HepG2 (cell line): Measurements from ENCODE around the gene SCAF8. TPM values are rescaled to one million over a fixed set of nuclear protein-coding genes. Genes with fewer than 3 reads are reported as not detected.
A peak's percentile ranks its signal among the peaks of the same experiment; 100 is the strongest.

Source experiments
- ATAC-seq: fragments of 200-7000 bp; cut with Tn5 transposase; 3 replicates; pipeline ENCODE4 v1.9.1; 2020; ENCODE audit warnings: mild to moderate bottlenecking, moderate library complexity
- BruUV-seq: library from RNA; stranded (reverse); fragments of 400-500 nt; replicated peaks from 2 replicates; lab custom pipeline; 2021; lab: Mats Ljungman, UMichigan
- CTCF ChIA-PET: fragments of 300-600 bp; formaldehyde crosslinking; extraction: SDS; loops from one replicate; lab custom pipeline; 2021; ENCODE audit warnings: low total read pairs, inconsistent platforms, low intra/inter-chr PET ratio; lab: Yijun Ruan, JAX
- POLR2A ChIA-PET: fragments of 350-600 bp; sonication (Branson Sonifier 250); formaldehyde crosslinking; loops from one replicate; lab custom pipeline; 2020; ENCODE audit warnings: antibody characterized with exemption, inconsistent platforms; lab: Yijun Ruan, JAX
- DNase-seq: peaks from one replicate; pipeline ENCODE4 v3.0.0-alpha.2; 2015; ENCODE audit warnings: low spot score
- FAIRE-seq: peaks from 3 replicates; lab custom pipeline; 2011; peaks lifted over from hg19 to GRCh38; lab: Jason Lieb, UNC
- H2AFZ ChIP-seq: one replicate; pipeline ENCODE4 v1.6.1; 2011; ENCODE audit warnings: low read length, inconsistent platforms
- H3K27ac ChIP-seq: fragments of 300-600 bp; 3 replicates; pipeline ENCODE4 v1.8.0; 2011; ENCODE audit warnings: mixed run types, mild to moderate bottlenecking, mixed read lengths, low read length, inconsistent platforms; ENCODE audit not compliant: insufficient read depth; ENCODE audit errors: extremely low read length
- H3K27me3 ChIP-seq, 2 experiments: fragments of 200-600 bp in 1 of 2; 2 replicates in 1 of 2; 3 replicates in 1 of 2; pipeline versions ENCODE4 v1.6.0 to v1.8.0; 2011; ENCODE audit warnings: low read length in 2 of 2, mild to moderate bottlenecking in 2 of 2, moderate library complexity in 2 of 2, inconsistent platforms in 1 of 2; ENCODE audit not compliant: insufficient read depth in 2 of 2, control insufficient read depth in 1 of 2
- H3K36me3 ChIP-seq, 2 experiments: fragments of 200-600 bp in 1 of 2; replicated peaks in 1 of 2; 2 replicates in 1 of 2; 3 replicates in 1 of 2; pipeline versions ENCODE4 v1.5.1 to v1.8.0; 2011; ENCODE audit warnings: low read length in 2 of 2, inconsistent platforms in 1 of 2; ENCODE audit not compliant: insufficient read depth in 2 of 2, control insufficient read depth in 1 of 2
- H3K4me1 ChIP-seq: 2 replicates; pipeline ENCODE4 v1.5.1; 2012; ENCODE audit warnings: low read length, inconsistent platforms; ENCODE audit not compliant: insufficient read depth
- H3K4me2 ChIP-seq: 2 replicates; pipeline ENCODE4 v1.6.0; 2011; ENCODE audit warnings: low read depth, low read length, inconsistent platforms
- H3K4me3 ChIP-seq, 3 experiments: fragments of 200-600 bp in 1 of 3; sonication (generic), shearing (Covaris generic) in 1 of 3; replicated peaks in 1 of 3; 2 replicates each; pipeline ENCODE4 v1.5.1; 2011 to 2016; ENCODE audit warnings: low read length in 3 of 3, inconsistent platforms in 2 of 3, low read depth in 2 of 3, mild to moderate bottlenecking in 2 of 3, control low read depth in 1 of 3, mixed read lengths in 1 of 3; ENCODE audit not compliant: insufficient read depth in 1 of 3
- H3K79me2 ChIP-seq: one replicate; pipeline ENCODE4 v1.6.1; 2011; ENCODE audit warnings: low read length, inconsistent platforms; ENCODE audit not compliant: insufficient read depth
- H3K9ac ChIP-seq: 2 replicates; pipeline ENCODE4 v1.6.0; 2011; ENCODE audit warnings: mild to moderate bottlenecking, low read depth, low read length, inconsistent platforms; ENCODE audit not compliant: insufficient read depth
- H3K9me3 ChIP-seq: 2 replicates; pipeline ENCODE4 v1.5.1; 2012; ENCODE audit warnings: mild to moderate bottlenecking, low read length
- H4K20me1 ChIP-seq: 2 replicates; pipeline ENCODE4 v1.6.0; 2011; ENCODE audit warnings: inconsistent platforms, mild to moderate bottlenecking, low read length, moderate library complexity; ENCODE audit not compliant: insufficient read depth
- ARID5B ChIP-seq: IDR thresholded peaks from 2 replicates; pipeline ENCODE4 v1.4.0; 2020; ENCODE audit warnings: mild to moderate bottlenecking, missing genetic modification reagents
- BCLAF1 ChIP-seq: fragments of 450-650 bp; IDR thresholded peaks from 2 replicates; pipeline ENCODE4 v1.6.1; 2017; ENCODE audit warnings: mild to moderate bottlenecking
- FOXA1 ChIP-seq, 2 experiments: fragments of 450-650 bp in 1 of 2; sonication (generic) in 1 of 2; formaldehyde crosslinking in 1 of 2; IDR thresholded peaks; 2 replicates each; pipeline versions ENCODE4 v1.4.0 to v1.6.1; 2016 to 2020; ENCODE audit warnings: missing genetic modification reagents in 1 of 2
- FOXA3 ChIP-seq: IDR thresholded peaks from 2 replicates; pipeline ENCODE4 v1.6.1; 2016; ENCODE audit warnings: missing genetic modification reagents, missing compliant biosample characterization
- FOXP1 ChIP-seq, 2 experiments: fragments of 450-650 bp in 1 of 2; IDR thresholded peaks; 2 replicates each; pipeline ENCODE4 v1.6.1; 2017 to 2018; ENCODE audit warnings: antibody characterized with exemption in 1 of 2
- RBM39 ChIP-seq: fragments of 200-400 bp; formaldehyde crosslinking; IDR thresholded peaks from one replicate; pipeline ENCODE4 v1.6.1; 2018; ENCODE audit warnings: antibody characterized with exemption, mild to moderate bottlenecking, low read depth, low read length; ENCODE audit not compliant: poor library complexity, severe bottlenecking
- SAP130 ChIP-seq: IDR thresholded peaks from 2 replicates; pipeline ENCODE4 v1.6.1; 2016; ENCODE audit warnings: low read depth
- SIX4 ChIP-seq: sonication (generic); formaldehyde crosslinking; IDR thresholded peaks from 2 replicates; pipeline ENCODE4 v1.4.0; 2020; ENCODE audit warnings: missing genetic modification reagents
- SOX5 ChIP-seq: IDR thresholded peaks from 2 replicates; pipeline ENCODE4 v1.6.1; 2016; ENCODE audit warnings: borderline replicate concordance
- ZBTB37 ChIP-seq: sonication (generic); formaldehyde crosslinking; IDR thresholded peaks from 2 replicates; pipeline ENCODE4 v1.4.0; 2020; ENCODE audit warnings: mild to moderate bottlenecking, missing genetic modification reagents
- ZNF138 ChIP-seq: sonication (generic); formaldehyde crosslinking; IDR thresholded peaks from 2 replicates; pipeline ENCODE4 v1.5.0; 2020; ENCODE audit warnings: mild to moderate bottlenecking, low read depth, missing genetic modification reagents
- ZNF280B ChIP-seq: sonication (generic); formaldehyde crosslinking; IDR thresholded peaks from 2 replicates; pipeline ENCODE4 v1.5.0; 2020; ENCODE audit warnings: missing genetic modification reagents, mild to moderate bottlenecking, borderline replicate concordance
- ZNF629 ChIP-seq: sonication (generic); formaldehyde crosslinking; conservative IDR thresholded peaks from 2 replicates; pipeline ENCODE4 v1.5.0; 2020; ENCODE audit warnings: missing genetic modification reagents
- ZZZ3 ChIP-seq: sonication (generic); formaldehyde crosslinking; IDR thresholded peaks from 2 replicates; pipeline ENCODE4 v1.4.0; 2020; ENCODE audit warnings: missing genetic modification reagents, mild to moderate bottlenecking, borderline replicate concordance
- WGBS: methylation state at CpG from one replicate; pipeline ENCODE4 v1.1.6; 2017; ENCODE audit warnings: low lambda C conversion rate; 5-methylcytosine and 5-hydroxymethylcytosine counted together
- in situ Hi-C: cut with HindIII; loops from 2 replicates; pipeline ENCODE4 v1.10.0; 2017; ENCODE audit warnings: low pct_unique_long_range_greater_than_20kb; ENCODE audit not compliant: extremely low pct_ligation_motif_present
- intact Hi-C: fragments of 100-400 bp; cut with micrococcal nuclease; formaldehyde crosslinking; loops from one replicate; pipeline ENCODE4 v1.10.0; 2022; ENCODE audit not compliant: unreplicated experiment
- polyA plus RNA-seq, 8 experiments: library from polyadenylated mRNA; depleted of rRNA in 3 of 8; stranded (reverse) in 7 of 8; unstranded in 1 of 8; fragments of >200 nt; fragmentation: Illumina TruSeq in 4 of 8; extraction: Trizol in 4 of 8; gene quantifications; 2 replicates each; pipeline versions ENCODE4 v1.2.1 to v1.2.3, GENCODE V29; 2011 to 2016; ENCODE audit warnings: low read depth in 4 of 8, missing spikeins in 1 of 8, mixed read lengths in 1 of 8; ENCODE audit not compliant: insufficient read depth in 1 of 8
- total RNA-seq, 5 experiments: library from RNA; depleted of rRNA; stranded (reverse); fragments of >200 nt; fragmentation: Illumina TruSeq; extraction: Trizol; gene quantifications; 2 replicates each; pipeline ENCODE4 v1.2.3, GENCODE V29; 2016; ENCODE audit warnings: low read depth in 1 of 5

The SCAF8 gene
- total and polyA plus RNA-seq, 2 of the 13 experiments (the other 11 are each of a cell fraction or from before 2014, with no cell fraction given), result 15.3 to 40.8 TPM

GRCh38 chr6:154852687-154853086 lies 119.5 kb downstream of the SCAF8 start:
- Histone ChIP-seq H2AFZ (no peak overlapping the region), H3K36me3 (peaks cover 0 to 1% of the 10 kb centered on the region in 2 experiments; a peak in 3 of 5 replicates), H3K9ac (no peak overlapping the region), H3K27me3 (no peaks in the 10 kb centered on the region), H4K20me1 (no peaks in the 10 kb centered on the region; the same call in 1 of the 2 replicates), H3K4me3 (no peak overlapping the region), H3K27ac (no peak overlapping the region), H3K4me2 (no peak overlapping the region), H3K4me1 (peaks cover 33% of the 10 kb centered on the region), H3K9me3 (no peaks in the 10 kb centered on the region), H3K79me2 (peaks cover 4% of the 10 kb centered on the region)
- no TSS peak for BruUV-seq
- WGBS, result 68% methylated on average over 3 of the region's 3 CpGs
- POLR2A ChIA-PET, result no interaction called here
- intact Hi-C loops, result no loop called here
- CTCF ChIA-PET, result no interaction called here
- in situ Hi-C loops, result no loop called here
- FAIRE-seq, result no peak
- ATAC-seq, result peak; percentile 35
- DNase-seq, result peak; percentile 14
- no peak for TF ChIP-seq RBM39
- peak; percentile 38; the same call in 1 of the 2 replicates for TF ChIP-seq ARID5B (CRISPR knock-in tag)
- peak; percentile 79 for TF ChIP-seq FOXA3
- no peak for TF ChIP-seq FOXP1 (IDR thresholded peaks at IDR 0.05)
- peak; percentile 40; the same call in 1 of the 2 replicates for TF ChIP-seq FOXP1 (CRISPR knock-in tag; IDR thresholded peaks at IDR 0.05)
- no peak for TF ChIP-seq BCLAF1
- no peak for TF ChIP-seq ZNF629 (CRISPR knock-in tag)
- TF ChIP-seq SAP130 (CRISPR knock-in tag), result 0 out of 2 replicates have a peak, but pooled peaks have one; percentile 13
- no peak for TF ChIP-seq FOXA1 (IDR thresholded peaks at IDR 0.05)
- peak; percentile 52; the same call in 1 of the 2 replicates for TF ChIP-seq FOXA1 (CRISPR knock-in tag; IDR thresholded peaks at IDR 0.05)
- TF ChIP-seq ZNF280B (CRISPR knock-in tag), result no peak
- TF ChIP-seq SOX5 (CRISPR knock-in tag), result 0 out of 2 replicates have a peak, but pooled peaks have one; percentile 12
- no peak for TF ChIP-seq ZNF138 (CRISPR knock-in tag)
- no peak for TF ChIP-seq ZBTB37 (CRISPR knock-in tag)
- no peak for TF ChIP-seq ZZZ3
- TF ChIP-seq SIX4 (CRISPR knock-in tag), result peak; percentile 48; the same call in 1 of the 2 replicates
